WTC11 (cell line): ENCODE data around the gene COPS6. TPM values are rescaled to one million over a fixed set of nuclear protein-coding genes. Genes with fewer than 3 reads are reported as not detected.
A peak's percentile ranks its signal among the peaks of the same experiment; 100 is the strongest.

Experiments
- ATAC-seq: fragments of 200-7000 bp; cut with Tn5 transposase; 2 replicates; pipeline ENCODE4 v1.10.0; 2021; ENCODE audit warnings: mild to moderate bottlenecking, moderate library complexity
- CTCF ChIA-PET: fragments of 300-600 bp; sonication (Branson Sonifier 250); formaldehyde crosslinking; loops from one replicate; lab custom pipeline; 2021; ENCODE audit warnings: antibody characterized with exemption; lab: Charles Lee
- POLR2A ChIA-PET: fragments of 350-600 bp; sonication (Branson Sonifier 250); formaldehyde crosslinking; loops from one replicate; lab custom pipeline; 2021; ENCODE audit warnings: antibody characterized with exemption; lab: Charles Lee
- DNase-seq: peaks from one replicate; pipeline ENCODE4 v3.0.0; 2021; ENCODE audit warnings: low spot score
- H3K27ac Mint-ChIP-seq: 2 replicates; pipeline ENCODE4 v1.8.0; 2021; ENCODE audit warnings: mixed read lengths
- H3K27me3 Mint-ChIP-seq: 2 replicates; pipeline ENCODE4 v1.8.0; 2021; ENCODE audit warnings: low read depth, mild to moderate bottlenecking, moderate library complexity, mixed read lengths
- H3K36me3 Mint-ChIP-seq: 2 replicates; pipeline ENCODE4 v1.8.0; 2021; ENCODE audit warnings: mixed read lengths
- H3K4me1 Mint-ChIP-seq: 2 replicates; pipeline ENCODE4 v1.8.0; 2022; ENCODE audit warnings: mixed read lengths
- H3K4me3 Mint-ChIP-seq: 2 replicates; pipeline ENCODE4 v1.8.0; 2021; ENCODE audit warnings: mild to moderate bottlenecking, moderate library complexity, mixed read lengths
- H3K9me3 Mint-ChIP-seq: 2 replicates; pipeline ENCODE4 v1.8.0; 2021; ENCODE audit warnings: mixed read lengths
- ATF1 ChIP-seq: sonication (generic); formaldehyde crosslinking; IDR thresholded peaks from 2 replicates; pipeline ENCODE4 v1.8.1; 2023; ENCODE audit warnings: mild to moderate bottlenecking, moderate library complexity, missing genetic modification reagents
- FOXJ3 ChIP-seq: sonication (generic); formaldehyde crosslinking; IDR thresholded peaks from 2 replicates; pipeline ENCODE4 v1.9.0; 2021; ENCODE audit warnings: missing genetic modification reagents, mild to moderate bottlenecking, borderline replicate concordance
- GRHL2 ChIP-seq: fragments of 250-450 bp; sonication (Bioruptor Pico); IDR thresholded peaks from 2 replicates; pipeline ENCODE4 v1.8.0; 2022; ENCODE audit warnings: mild to moderate bottlenecking, moderate library complexity; ENCODE audit not compliant: insufficient replicate concordance, severe bottlenecking
- GTF2I ChIP-seq: fragments of 250-450 bp; sonication (Bioruptor Pico); conservative IDR thresholded peaks from 2 replicates; pipeline ENCODE4 v1.4.0; 2021; ENCODE audit warnings: mild to moderate bottlenecking
- HMGXB4 ChIP-seq: sonication (generic); formaldehyde crosslinking; IDR thresholded peaks from 2 replicates; pipeline ENCODE4 v1.8.1; 2023; ENCODE audit warnings: mild to moderate bottlenecking, moderate library complexity, missing genetic modification reagents
- MYBL2 ChIP-seq: sonication (generic); formaldehyde crosslinking; IDR thresholded peaks from 2 replicates; pipeline ENCODE4 v1.8.1; 2023; ENCODE audit warnings: mild to moderate bottlenecking, moderate library complexity, missing genetic modification reagents
- PRRX2 ChIP-seq: fragments of 250-450 bp; sonication (Bioruptor Pico); IDR thresholded peaks from 2 replicates; pipeline ENCODE4 v1.8.0; 2021; ENCODE audit warnings: mild to moderate bottlenecking
- SMAD3 ChIP-seq: sonication (generic); formaldehyde crosslinking; IDR thresholded peaks from 2 replicates; pipeline ENCODE4 v1.8.0; 2022; ENCODE audit warnings: missing genetic modification reagents, mild to moderate bottlenecking, borderline replicate concordance
- SMAD4 ChIP-seq: sonication (generic); formaldehyde crosslinking; IDR thresholded peaks from 2 replicates; pipeline ENCODE4 v1.8.0; 2022; ENCODE audit warnings: mild to moderate bottlenecking, missing genetic modification reagents
- SOX15 ChIP-seq: fragments of 250-450 bp; sonication (Bioruptor Pico); IDR thresholded peaks from 2 replicates; pipeline ENCODE4 v1.9.0; 2021; ENCODE audit warnings: mild to moderate bottlenecking
- ZBTB21 ChIP-seq: sonication (generic); formaldehyde crosslinking; IDR thresholded peaks from 2 replicates; pipeline ENCODE4 v1.8.1; 2023; ENCODE audit warnings: mild to moderate bottlenecking, missing genetic modification reagents, borderline replicate concordance
- ZNF138 ChIP-seq: sonication (generic); formaldehyde crosslinking; conservative IDR thresholded peaks from 2 replicates; pipeline ENCODE4 v1.8.1; 2022; ENCODE audit warnings: mild to moderate bottlenecking, moderate library complexity, missing genetic modification reagents
- ZNF232 ChIP-seq: sonication (generic); formaldehyde crosslinking; IDR thresholded peaks from 2 replicates; pipeline ENCODE4 v1.8.0; 2022; ENCODE audit warnings: mild to moderate bottlenecking, missing genetic modification reagents
- ZNF263 ChIP-seq: sonication (generic); formaldehyde crosslinking; IDR thresholded peaks from 2 replicates; pipeline ENCODE4 v1.8.1; 2022; ENCODE audit warnings: low read depth, mild to moderate bottlenecking, moderate library complexity, missing genetic modification reagents
- ZNF396 ChIP-seq: fragments of 250-450 bp; sonication (Bioruptor Pico); IDR thresholded peaks from 2 replicates; pipeline ENCODE4 v1.8.0; 2021; ENCODE audit warnings: mild to moderate bottlenecking, moderate library complexity, borderline replicate concordance
- ZNF416 ChIP-seq: fragments of 250-450 bp; sonication (Bioruptor Pico); IDR thresholded peaks from 2 replicates; pipeline ENCODE4 v1.9.0; 2021; ENCODE audit warnings: mild to moderate bottlenecking, inconsistent platforms
- ZNF423 ChIP-seq: fragments of 250-450 bp; sonication (Bioruptor Pico); IDR thresholded peaks from 2 replicates; pipeline ENCODE4 v2.1.2; 2022; ENCODE audit warnings: mild to moderate bottlenecking, moderate library complexity
- ZNF532 ChIP-seq: fragments of 250-450 bp; sonication (Bioruptor Pico); IDR thresholded peaks from 2 replicates; pipeline ENCODE4 v1.9.0; 2021; ENCODE audit warnings: mild to moderate bottlenecking, borderline replicate concordance
- ZNF671 ChIP-seq: fragments of 250-450 bp; sonication (Bioruptor Pico); IDR thresholded peaks from 2 replicates; pipeline ENCODE4 v1.8.0; 2021; ENCODE audit warnings: mild to moderate bottlenecking
- total RNA-seq: library from RNA; stranded (reverse); gene quantifications from 3 replicates; pipeline ENCODE4 v1.2.3, GENCODE V29; 2021
- TF ChIP-seq, protein P1 (sequence below): sonication (generic); formaldehyde crosslinking; IDR thresholded peaks from 2 replicates; pipeline ENCODE4 v1.8.1; 2023; ENCODE audit warnings: mild to moderate bottlenecking, missing genetic modification reagents, borderline replicate concordance
- TF ChIP-seq, protein P2 (sequence below): sonication (generic); formaldehyde crosslinking; IDR thresholded peaks from 2 replicates; pipeline ENCODE4 v1.8.1; 2022; ENCODE audit warnings: low read depth, missing genetic modification reagents, borderline replicate concordance
- TF ChIP-seq, protein P3 (sequence below): fragments of 250-450 bp; sonication (Bioruptor Pico); IDR thresholded peaks from 2 replicates; pipeline ENCODE4 v1.9.0; 2021; ENCODE audit warnings: mild to moderate bottlenecking
- TF ChIP-seq, protein P4 (sequence below): sonication (generic); formaldehyde crosslinking; IDR thresholded peaks from 2 replicates; pipeline ENCODE4 v1.8.0; 2022; ENCODE audit warnings: mild to moderate bottlenecking, missing genetic modification reagents

Gene COPS6
- total RNA-seq, 1 experiment from 2014 or later: 118 TPM

DNA sequence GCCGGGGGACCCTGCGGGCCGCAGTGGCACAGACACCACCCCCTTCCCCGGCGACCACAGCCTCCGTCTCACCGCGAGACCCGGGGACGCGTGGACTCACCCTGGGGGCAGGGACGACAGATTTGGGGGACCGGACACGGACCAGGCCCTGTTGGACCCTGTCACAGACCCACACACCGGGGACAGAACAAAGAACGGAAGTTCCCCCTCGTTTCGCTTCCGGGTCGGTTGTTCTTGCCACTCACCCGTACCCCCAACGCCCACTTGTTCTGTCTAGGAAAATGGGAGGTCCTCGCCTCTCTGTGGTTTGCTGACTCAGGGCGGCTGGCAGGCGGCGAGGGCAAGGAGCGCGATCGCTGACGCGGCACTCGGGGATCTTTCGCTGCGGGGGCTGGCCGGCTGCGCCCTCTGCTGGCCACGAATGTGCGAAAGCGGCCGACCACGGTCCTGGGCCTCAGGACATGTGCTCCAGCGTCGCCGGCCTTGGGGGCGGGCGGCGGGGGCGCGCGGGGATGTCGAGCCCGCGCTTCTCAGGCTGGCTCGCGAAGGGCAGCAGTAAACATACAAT lies 7.2 kb upstream of the COPS6 start, which contains the start of gene ZNF3:
TSS of gene ZNF3 (minus strand) at position 189 of the 568 bp plus-strand sequence. CDS start 4,366 bp downstream, outside the sequence.
- ChIA-PET POLR2A (interaction anchor here (1.1 to 3.7 kb wide), 4 partner anchors 9 to 49 kb away, joined by 3 to 56 read pairs (median 4); partner anchors contain the start of genes AP4M1 and MCM7), CTCF (interaction anchor here (1.1 to 1.9 kb wide), 8 partner anchors 20 to 168 kb away, joined by 3 to 23 read pairs (median 8); partner anchors contain the start of genes AP4M1, MBLAC1, MCM7 and ZKSCAN1)
- peaks cover 5% of the 10 kb centered on the region; the same call in 1 of the 2 replicates for H3K9me3 Mint-ChIP-seq
- peaks cover 36% of the 10 kb centered on the region for H3K36me3 Mint-ChIP-seq
- peaks cover 23% of the 10 kb centered on the region for H3K4me1 Mint-ChIP-seq
- DNase-seq: peak; percentile 98
- peak within 1 kb of the TSS; percentile 95 for H3K27ac Mint-ChIP-seq
- peak within 1 kb of the TSS; percentile 98 for H3K4me3 Mint-ChIP-seq
- ATAC-seq: peak; percentile 86
- no peaks in the 10 kb centered on the region; the same call in 1 of the 2 replicates for H3K27me3 Mint-ChIP-seq
- TF ChIP-seq ZNF396 (no peak), ZNF138 (CRISPR knock-in tag) (no peak), ZNF423 (CRISPR knock-in tag) (no peak), ZBTB21 (CRISPR knock-in tag) (no peak; the same call in 1 of the 2 replicates), ZNF232 (CRISPR knock-in tag) (peak; percentile 65; the same call in 1 of the 2 replicates), PRRX2 (CRISPR knock-in tag) (no peak), SOX15 (CRISPR knock-in tag) (no peak), SMAD4 (CRISPR knock-in tag) (no peak), MYBL2 (CRISPR knock-in tag) (peak; percentile 80), ZNF532 (CRISPR knock-in tag) (no peak), ATF1 (CRISPR knock-in tag) (no peak), ZNF263 (CRISPR knock-in tag) (no peak), ZNF416 (CRISPR knock-in tag) (no peak), ZNF671 (CRISPR knock-in tag) (no peak), HMGXB4 (CRISPR knock-in tag) (peak; percentile 96), GRHL2 (CRISPR knock-in tag) (no peak), SMAD3 (peak; percentile 41; the same call in 1 of the 2 replicates), GTF2I (CRISPR knock-in tag) (no peak), FOXJ3 (CRISPR knock-in tag) (no peak)
- TF ChIP-seq, protein P1, sequence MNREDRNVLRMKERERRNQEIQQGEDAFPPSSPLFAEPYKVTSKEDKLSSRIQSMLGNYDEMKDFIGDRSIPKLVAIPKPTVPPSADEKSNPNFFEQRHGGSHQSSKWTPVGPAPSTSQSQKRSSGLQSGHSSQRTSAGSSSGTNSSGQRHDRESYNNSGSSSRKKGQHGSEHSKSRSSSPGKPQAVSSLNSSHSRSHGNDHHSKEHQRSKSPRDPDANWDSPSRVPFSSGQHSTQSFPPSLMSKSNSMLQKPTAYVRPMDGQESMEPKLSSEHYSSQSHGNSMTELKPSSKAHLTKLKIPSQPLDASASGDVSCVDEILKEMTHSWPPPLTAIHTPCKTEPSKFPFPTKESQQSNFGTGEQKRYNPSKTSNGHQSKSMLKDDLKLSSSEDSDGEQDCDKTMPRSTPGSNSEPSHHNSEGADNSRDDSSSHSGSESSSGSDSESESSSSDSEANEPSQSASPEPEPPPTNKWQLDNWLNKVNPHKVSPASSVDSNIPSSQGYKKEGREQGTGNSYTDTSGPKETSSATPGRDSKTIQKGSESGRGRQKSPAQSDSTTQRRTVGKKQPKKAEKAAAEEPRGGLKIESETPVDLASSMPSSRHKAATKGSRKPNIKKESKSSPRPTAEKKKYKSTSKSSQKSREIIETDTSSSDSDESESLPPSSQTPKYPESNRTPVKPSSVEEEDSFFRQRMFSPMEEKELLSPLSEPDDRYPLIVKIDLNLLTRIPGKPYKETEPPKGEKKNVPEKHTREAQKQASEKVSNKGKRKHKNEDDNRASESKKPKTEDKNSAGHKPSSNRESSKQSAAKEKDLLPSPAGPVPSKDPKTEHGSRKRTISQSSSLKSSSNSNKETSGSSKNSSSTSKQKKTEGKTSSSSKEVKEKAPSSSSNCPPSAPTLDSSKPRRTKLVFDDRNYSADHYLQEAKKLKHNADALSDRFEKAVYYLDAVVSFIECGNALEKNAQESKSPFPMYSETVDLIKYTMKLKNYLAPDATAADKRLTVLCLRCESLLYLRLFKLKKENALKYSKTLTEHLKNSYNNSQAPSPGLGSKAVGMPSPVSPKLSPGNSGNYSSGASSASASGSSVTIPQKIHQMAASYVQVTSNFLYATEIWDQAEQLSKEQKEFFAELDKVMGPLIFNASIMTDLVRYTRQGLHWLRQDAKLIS: no peak
- TF ChIP-seq, protein P2, sequence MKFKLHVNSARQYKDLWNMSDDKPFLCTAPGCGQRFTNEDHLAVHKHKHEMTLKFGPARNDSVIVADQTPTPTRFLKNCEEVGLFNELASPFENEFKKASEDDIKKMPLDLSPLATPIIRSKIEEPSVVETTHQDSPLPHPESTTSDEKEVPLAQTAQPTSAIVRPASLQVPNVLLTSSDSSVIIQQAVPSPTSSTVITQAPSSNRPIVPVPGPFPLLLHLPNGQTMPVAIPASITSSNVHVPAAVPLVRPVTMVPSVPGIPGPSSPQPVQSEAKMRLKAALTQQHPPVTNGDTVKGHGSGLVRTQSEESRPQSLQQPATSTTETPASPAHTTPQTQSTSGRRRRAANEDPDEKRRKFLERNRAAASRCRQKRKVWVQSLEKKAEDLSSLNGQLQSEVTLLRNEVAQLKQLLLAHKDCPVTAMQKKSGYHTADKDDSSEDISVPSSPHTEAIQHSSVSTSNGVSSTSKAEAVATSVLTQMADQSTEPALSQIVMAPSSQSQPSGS (CRISPR knock-in tag): no peak
- TF ChIP-seq, protein P3, sequence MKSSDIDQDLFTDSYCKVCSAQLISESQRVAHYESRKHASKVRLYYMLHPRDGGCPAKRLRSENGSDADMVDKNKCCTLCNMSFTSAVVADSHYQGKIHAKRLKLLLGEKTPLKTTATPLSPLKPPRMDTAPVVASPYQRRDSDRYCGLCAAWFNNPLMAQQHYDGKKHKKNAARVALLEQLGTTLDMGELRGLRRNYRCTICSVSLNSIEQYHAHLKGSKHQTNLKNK: no peak
- TF ChIP-seq, protein P4, sequence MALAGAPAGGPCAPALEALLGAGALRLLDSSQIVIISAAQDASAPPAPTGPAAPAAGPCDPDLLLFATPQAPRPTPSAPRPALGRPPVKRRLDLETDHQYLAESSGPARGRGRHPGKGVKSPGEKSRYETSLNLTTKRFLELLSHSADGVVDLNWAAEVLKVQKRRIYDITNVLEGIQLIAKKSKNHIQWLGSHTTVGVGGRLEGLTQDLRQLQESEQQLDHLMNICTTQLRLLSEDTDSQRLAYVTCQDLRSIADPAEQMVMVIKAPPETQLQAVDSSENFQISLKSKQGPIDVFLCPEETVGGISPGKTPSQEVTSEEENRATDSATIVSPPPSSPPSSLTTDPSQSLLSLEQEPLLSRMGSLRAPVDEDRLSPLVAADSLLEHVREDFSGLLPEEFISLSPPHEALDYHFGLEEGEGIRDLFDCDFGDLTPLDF (CRISPR knock-in tag): peak; percentile 57; the same call in 1 of the 2 replicates
